Testis (tissue), 3 donors: Measurements from ENCODE around the gene COX6A2. TPM values are rescaled to one million over a fixed set of nuclear protein-coding genes. Genes with fewer than 3 reads are reported as not detected.

Source experiments
- DNase-seq: peaks from one replicate; pipeline ENCODE4 v3.0.0-alpha.2; 2019
- H3K27ac ChIP-seq, 2 donors: fragments of 200-600 bp; sonication (generic); one replicate each; pipeline ENCODE4 v1.5.1; 2019
- H3K27me3 ChIP-seq: fragments of 200-600 bp; sonication (generic); one replicate; pipeline ENCODE4 v1.5.1; 2019
- H3K36me3 ChIP-seq: fragments of 200-600 bp; sonication (generic); one replicate; pipeline ENCODE4 v1.5.1; 2017; ENCODE audit warnings: low read depth; ENCODE audit errors: missing control alignments
- H3K4me1 ChIP-seq: fragments of 200-600 bp; sonication (generic); one replicate; pipeline ENCODE4 v1.5.1; 2019
- H3K4me3 ChIP-seq, 2 donors: fragments of 200-600 bp; sonication (generic); one replicate each; pipeline ENCODE4 v1.5.1; 2017 to 2019
- H3K9me3 ChIP-seq: fragments of 200-600 bp; sonication (generic); one replicate; pipeline ENCODE4 v1.5.1; 2017
- POLR2A ChIP-seq: fragments of 450-650 bp; IDR thresholded peaks from one replicate; pipeline ENCODE4 v1.6.1; 2017; ENCODE audit warnings: antibody characterized with exemption, mild to moderate bottlenecking, moderate library complexity
- WGBS, 2 donors: methylation state at CpG; one replicate each; pipeline ENCODE4 v1.1.5; 2018; 5-methylcytosine and 5-hydroxymethylcytosine counted together
- intact Hi-C: fragments of 100-400 bp; cut with DNase I; formaldehyde crosslinking; loops from one replicate; pipeline ENCODE4 v1.15.1; 2023; ENCODE audit warnings: low total_unique reads
- polyA plus RNA-seq: library from polyadenylated mRNA; stranded (reverse); fragments of 350-450 nt; fragmentation: Illumina TruSeq; extraction: RNeasy Lipid Tissue Mini Kit (QIAGEN cat#74804); gene quantifications from one replicate; pipeline ENCODE4 v1.2.3, GENCODE V29; 2014; ENCODE audit warnings: low read depth, low replicate concordance; ENCODE audit not compliant: insufficient read depth
- total RNA-seq, 2 donors: library from RNA; depleted of rRNA; stranded (reverse); fragments of >200 nt; gene quantifications; one replicate each; pipeline ENCODE4 v1.2.3, GENCODE V29; 2016
- TF ChIP-seq, protein P1 (sequence below), 3 experiments: fragments of 450-650 bp in 2 of 3; fragments of 200-600 bp in 1 of 3; sonication (generic) in 1 of 3; IDR thresholded peaks; one replicate each; pipeline ENCODE4 v1.5.1; 2016 to 2019; ENCODE audit warnings: antibody characterized with exemption in 3 of 3, mild to moderate bottlenecking in 2 of 3, moderate library complexity in 1 of 3

The COX6A2 gene
- total and polyA plus RNA-seq, 3 donors from 2014 or later, result 1.4 to 14.9 TPM; not detected in 1

GRCh38 chr16:31400191-31400590 is 28.0 kb downstream of the COX6A2 start:
- Histone ChIP-seq H3K36me3 (no peaks in the 10 kb centered on the region), H3K9me3 (no peaks in the 10 kb centered on the region), H3K27ac (no peak overlapping the region), H3K4me3 (no peak overlapping the region), H3K4me1 (peaks cover 4% of the 10 kb centered on the region), H3K27me3 (no peaks in the 10 kb centered on the region)
- no peak for DNase-seq
- no peak for TF ChIP-seq POLR2A
- TF ChIP-seq, protein P1, sequence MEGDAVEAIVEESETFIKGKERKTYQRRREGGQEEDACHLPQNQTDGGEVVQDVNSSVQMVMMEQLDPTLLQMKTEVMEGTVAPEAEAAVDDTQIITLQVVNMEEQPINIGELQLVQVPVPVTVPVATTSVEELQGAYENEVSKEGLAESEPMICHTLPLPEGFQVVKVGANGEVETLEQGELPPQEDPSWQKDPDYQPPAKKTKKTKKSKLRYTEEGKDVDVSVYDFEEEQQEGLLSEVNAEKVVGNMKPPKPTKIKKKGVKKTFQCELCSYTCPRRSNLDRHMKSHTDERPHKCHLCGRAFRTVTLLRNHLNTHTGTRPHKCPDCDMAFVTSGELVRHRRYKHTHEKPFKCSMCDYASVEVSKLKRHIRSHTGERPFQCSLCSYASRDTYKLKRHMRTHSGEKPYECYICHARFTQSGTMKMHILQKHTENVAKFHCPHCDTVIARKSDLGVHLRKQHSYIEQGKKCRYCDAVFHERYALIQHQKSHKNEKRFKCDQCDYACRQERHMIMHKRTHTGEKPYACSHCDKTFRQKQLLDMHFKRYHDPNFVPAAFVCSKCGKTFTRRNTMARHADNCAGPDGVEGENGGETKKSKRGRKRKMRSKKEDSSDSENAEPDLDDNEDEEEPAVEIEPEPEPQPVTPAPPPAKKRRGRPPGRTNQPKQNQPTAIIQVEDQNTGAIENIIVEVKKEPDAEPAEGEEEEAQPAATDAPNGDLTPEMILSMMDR (IDR thresholded peaks at IDR 0.05), result no peak
- intact Hi-C loops, result no loop called here
- 83 to 85% methylated on average over 1 to 2 of the region's 2 CpGs for WGBS, 2 donors

DNA sequence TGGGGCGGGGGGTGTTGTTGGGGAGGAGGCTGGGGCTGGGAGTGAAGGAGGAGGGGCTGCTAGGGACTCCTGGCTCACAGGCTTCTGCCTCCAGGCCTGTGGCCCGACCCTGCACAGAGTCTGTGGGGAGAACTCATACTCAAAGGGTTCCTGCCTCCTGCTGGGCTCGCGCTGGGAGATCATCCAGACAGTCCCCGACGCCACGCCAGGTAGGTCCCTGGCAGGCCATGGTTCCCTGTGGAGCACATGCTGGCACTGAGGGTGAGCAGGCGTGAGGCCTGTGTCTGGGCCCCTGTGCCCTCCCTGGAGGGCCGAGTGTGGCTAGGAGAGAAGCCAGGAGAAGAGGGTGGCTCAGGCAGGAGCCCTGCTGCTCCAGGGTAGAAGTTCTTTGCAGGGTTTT is 30.5 kb downstream of the COX6A2 start:
- 78 to 86% methylated on average over 7 to 9 of the region's 9 CpGs for WGBS, 2 donors
- H3K36me3 ChIP-seq, result no peaks in the 10 kb centered on the region
- peaks cover 4% of the 10 kb centered on the region for H3K4me1 ChIP-seq
- TF ChIP-seq, protein P1 (IDR thresholded peaks at IDR 0.05), result no peak
- TF ChIP-seq POLR2A, result no peak
- no peak for DNase-seq
- intact Hi-C loops, result no loop called here
- no peak overlapping the region for H3K4me3 ChIP-seq
- H3K27ac ChIP-seq, result no peak overlapping the region
- no peaks in the 10 kb centered on the region for H3K9me3 ChIP-seq
- no peaks in the 10 kb centered on the region for H3K27me3 ChIP-seq

DNA sequence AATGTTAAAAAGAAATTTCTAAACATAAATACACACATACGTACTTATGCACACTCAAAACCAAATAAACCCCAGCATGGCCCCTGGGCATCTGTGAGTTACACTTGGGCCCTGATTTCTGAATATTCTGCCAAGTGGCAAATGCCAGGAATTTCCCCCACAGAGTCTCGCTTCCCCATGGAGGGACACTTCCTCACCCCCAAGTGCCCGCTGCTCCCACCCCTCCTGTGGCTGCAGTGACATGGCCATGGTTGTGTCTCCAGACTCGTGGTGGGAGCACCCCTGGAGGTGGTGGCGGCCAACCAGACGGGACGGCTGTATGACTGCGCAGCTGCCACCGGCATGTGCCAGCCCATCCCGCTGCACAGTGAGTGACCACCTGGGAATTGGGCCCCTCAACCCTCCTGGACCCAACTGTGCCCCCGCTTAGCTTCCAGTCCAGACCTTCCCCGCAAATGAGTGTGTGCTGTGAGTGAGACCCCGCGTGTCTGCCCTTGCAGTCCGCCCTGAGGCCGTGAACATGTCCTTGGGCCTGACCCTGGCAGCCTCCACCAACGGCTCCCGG is 31.0 kb downstream of the COX6A2 start:
- WGBS, 2 donors, result 77 to 88% methylated on average over 2 to 18 of the region's 18 CpGs
- Histone ChIP-seq H3K4me3 (no peak overlapping the region), H3K27ac (no peak overlapping the region), H3K9me3 (no peaks in the 10 kb centered on the region), H3K4me1 (peaks cover 4% of the 10 kb centered on the region), H3K27me3 (no peaks in the 10 kb centered on the region), H3K36me3 (no peaks in the 10 kb centered on the region)
- DNase-seq, result no peak
- intact Hi-C loops, result no loop called here
- TF ChIP-seq, protein P1 (IDR thresholded peaks at IDR 0.05), result no peak
- no peak for TF ChIP-seq POLR2A

DNA sequence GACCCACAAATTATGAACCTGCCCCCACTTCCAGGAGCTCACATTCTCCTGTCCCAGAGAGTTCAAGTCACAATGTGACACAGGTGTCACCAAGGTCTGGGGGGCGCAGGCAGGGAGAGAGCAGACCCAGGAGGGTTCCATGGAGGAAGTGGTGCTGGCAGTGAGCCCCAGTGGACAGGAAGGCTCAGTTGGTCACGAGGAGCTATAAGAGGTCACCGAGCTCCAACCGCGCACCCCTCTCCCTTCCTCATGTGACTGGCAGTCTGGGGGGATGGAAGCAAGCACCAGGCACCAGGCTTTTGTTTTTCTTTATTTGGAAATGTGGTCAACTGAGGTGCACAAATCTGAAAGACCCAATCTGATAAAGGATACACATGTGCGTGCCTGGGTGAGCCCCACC is 32.5 kb downstream of the COX6A2 start:
- Histone ChIP-seq H3K4me1 (no peaks in the 10 kb centered on the region), H3K4me3 (no peak overlapping the region), H3K9me3 (no peaks in the 10 kb centered on the region), H3K36me3 (no peaks in the 10 kb centered on the region), H3K27me3 (no peaks in the 10 kb centered on the region), H3K27ac (no peak overlapping the region)
- no peak for TF ChIP-seq POLR2A
- TF ChIP-seq, protein P1 (IDR thresholded peaks at IDR 0.05), result no peak
- DNase-seq, result peak; percentile 35
- 76 to 79% methylated on average over 2 to 6 of the region's 6 CpGs for WGBS, 2 donors
- intact Hi-C loops, result no loop called here

GRCh38 chr16:31393056-31393455 is 35.1 kb downstream of the COX6A2 start, which contains the start of gene ITGAD:
TSS of gene ITGAD (plus strand) at chr16:31393335. CDS start at chr16:31393361, 26 bp downstream.
- intact Hi-C loops, result no loop called here
- WGBS, 2 donors, result 71 to 78% methylated on average over 5 of the region's 5 CpGs
- DNase-seq, result no peak
- Histone ChIP-seq H3K9me3 (no peaks in the 10 kb centered on the region), H3K36me3 (no peaks in the 10 kb centered on the region), H3K4me3 (no peak within 1 kb of the TSS), H3K27me3 (no peaks in the 10 kb centered on the region), H3K4me1 (no peaks in the 10 kb centered on the region), H3K27ac (no peak within 1 kb of the TSS)
- TF ChIP-seq, protein P1 (IDR thresholded peaks at IDR 0.05), result no peak
- TF ChIP-seq POLR2A, result no peak
